K562 (cell line): ENCODE results near the gene NR0B2. TPM values are rescaled to one million over a fixed set of nuclear protein-coding genes. Genes with fewer than 3 reads are reported as not detected.

Experiments used
- BRD9 ChIP-seq: fragments of 450-650 bp; IDR thresholded peaks from 2 replicates; pipeline ENCODE4 v1.6.1; 2018; ENCODE audit warnings: low read depth; ENCODE audit not compliant: partially characterized antibody
- CHD4 ChIP-seq: fragments of 200-600 bp; sonication (generic); IDR thresholded peaks from 3 replicates; pipeline ENCODE4 v1.6.1; 2012; ENCODE audit warnings: low read depth, mild to moderate bottlenecking, mixed read lengths, low read length, inconsistent platforms; ENCODE audit not compliant: insufficient read depth, insufficient replicate concordance, poor library complexity, severe bottlenecking
- DACH1 ChIP-seq: fragments of 450-650 bp; IDR thresholded peaks from 2 replicates; pipeline ENCODE4 v1.6.1; 2018; ENCODE audit not compliant: partially characterized antibody
- FOXK1 ChIP-seq: sonication (generic); formaldehyde crosslinking; IDR thresholded peaks from 2 replicates; pipeline ENCODE4 v1.8.0; 2022; ENCODE audit warnings: missing genetic modification reagents, mild to moderate bottlenecking, borderline replicate concordance
- NR3C1 ChIP-seq: sonication (generic); formaldehyde crosslinking; IDR thresholded peaks from 2 replicates; pipeline ENCODE4 v1.8.1; 2022; ENCODE audit warnings: missing genetic modification reagents
- POLR2AphosphoS5 ChIP-seq: IDR thresholded peaks from 2 replicates; pipeline ENCODE4 v1.6.1; 2011; ENCODE audit warnings: mild to moderate bottlenecking, low read depth, low read length, moderate library complexity; ENCODE audit not compliant: control insufficient read depth, insufficient read depth
- RFX1 ChIP-seq: fragments of 450-650 bp; IDR thresholded peaks from 2 replicates; pipeline ENCODE4 v1.6.1; 2016; ENCODE audit warnings: mild to moderate bottlenecking, moderate library complexity
- RHOXF2B ChIP-seq: fragments of 250-450 bp; sonication (Bioruptor Pico); conservative IDR thresholded peaks from 2 replicates; pipeline ENCODE4 v1.5.1; 2021
- TAL1 ChIP-seq: fragments of 450-650 bp; IDR thresholded peaks from 2 replicates; pipeline ENCODE4 v1.6.1; 2016; ENCODE audit warnings: mild to moderate bottlenecking
- TCF7 ChIP-seq: sonication (generic); IDR thresholded peaks from 2 replicates; pipeline ENCODE4 v1.6.1; 2016; ENCODE audit warnings: antibody characterized with exemption, borderline replicate concordance
- TEAD2 ChIP-seq: fragments of 450-650 bp; IDR thresholded peaks from 2 replicates; pipeline ENCODE4 v1.6.1; 2016; ENCODE audit warnings: missing genetic modification characterization, control low read depth, missing compliant biosample characterization
- ZBTB1 ChIP-seq: sonication (generic); formaldehyde crosslinking; IDR thresholded peaks from 2 replicates; pipeline ENCODE4 v1.8.1; 2023; ENCODE audit warnings: missing genetic modification reagents, low read depth, mild to moderate bottlenecking, borderline replicate concordance
- polyA plus RNA-seq, 8 experiments: library from polyadenylated mRNA; depleted of rRNA in 4 of 8; stranded (reverse) in 5 of 8; unstranded in 3 of 8; fragments of >200 nt; fragmentation: Nextera tagmentation in 2 of 8; fragmentation: Illumina TruSeq in 1 of 8; extraction: Ambion mirVana in 2 of 8; extraction: Trizol in 1 of 8; gene quantifications; 2 replicates each; pipeline versions ENCODE4 v1.2.1 to v1.2.3, GENCODE V29; 2011 to 2014; ENCODE audit warnings: inconsistent platforms in 1 of 8, missing spikeins in 1 of 8
- total RNA-seq, 7 experiments: library from RNA; depleted of rRNA in 6 of 7; stranded (reverse); fragments of >200 nt in 6 of 7; fragmentation: Illumina TruSeq in 2 of 7; extraction: Trizol in 2 of 7; gene quantifications; 2 replicates each; pipeline versions ENCODE4 v1.2.1 to v1.2.3, GENCODE V29; 2011 to 2021; ENCODE audit warnings: low replicate concordance in 1 of 7
- TF ChIP-seq, protein P1 (sequence below): fragments of 250-450 bp; sonication (Bioruptor Pico); IDR thresholded peaks from 2 replicates; pipeline ENCODE4 v1.8.0; 2021; ENCODE audit warnings: borderline replicate concordance, mild to moderate bottlenecking, moderate library complexity; ENCODE audit not compliant: poor library complexity, severe bottlenecking
- TF ChIP-seq, protein P2 (sequence below), 2 experiments: fragments of 200-800 bp in 1 of 2; sonication (Bioruptor generic) in 1 of 2; sonication (generic) in 1 of 2; formaldehyde crosslinking in 1 of 2; IDR thresholded peaks in 1 of 2; conservative IDR thresholded peaks in 1 of 2; 2 replicates each; pipeline versions ENCODE4 v1.5.0 to v1.6.1; 2016 to 2020; ENCODE audit warnings: missing compliant biosample characterization in 1 of 2, missing genetic modification characterization in 1 of 2, missing genetic modification reagents in 1 of 2
- TF ChIP-seq, protein P3 (sequence below): fragments of 200-800 bp; sonication (Bioruptor generic); IDR thresholded peaks from 2 replicates; pipeline ENCODE4 v1.6.1; 2017; ENCODE audit warnings: missing genetic modification characterization, missing compliant biosample characterization
- TF ChIP-seq, protein P4 (sequence below), 2 experiments: fragments of 450-650 bp; conservative IDR thresholded peaks; 2 replicates each; pipeline ENCODE4 v1.6.1; 2017; ENCODE audit warnings: mild to moderate bottlenecking in 2 of 2, moderate library complexity in 2 of 2
- TF ChIP-seq, protein P5 (sequence below): fragments of 250-450 bp; sonication (Bioruptor Pico); IDR thresholded peaks from 2 replicates; pipeline ENCODE4 v1.4.0; 2020; ENCODE audit warnings: mild to moderate bottlenecking, moderate library complexity

The NR0B2 gene
- total and polyA plus RNA-seq, 9 of the 15 experiments (the other 6 are each of a cell fraction or from before 2014, with no cell fraction given), result not detected

DNA sequence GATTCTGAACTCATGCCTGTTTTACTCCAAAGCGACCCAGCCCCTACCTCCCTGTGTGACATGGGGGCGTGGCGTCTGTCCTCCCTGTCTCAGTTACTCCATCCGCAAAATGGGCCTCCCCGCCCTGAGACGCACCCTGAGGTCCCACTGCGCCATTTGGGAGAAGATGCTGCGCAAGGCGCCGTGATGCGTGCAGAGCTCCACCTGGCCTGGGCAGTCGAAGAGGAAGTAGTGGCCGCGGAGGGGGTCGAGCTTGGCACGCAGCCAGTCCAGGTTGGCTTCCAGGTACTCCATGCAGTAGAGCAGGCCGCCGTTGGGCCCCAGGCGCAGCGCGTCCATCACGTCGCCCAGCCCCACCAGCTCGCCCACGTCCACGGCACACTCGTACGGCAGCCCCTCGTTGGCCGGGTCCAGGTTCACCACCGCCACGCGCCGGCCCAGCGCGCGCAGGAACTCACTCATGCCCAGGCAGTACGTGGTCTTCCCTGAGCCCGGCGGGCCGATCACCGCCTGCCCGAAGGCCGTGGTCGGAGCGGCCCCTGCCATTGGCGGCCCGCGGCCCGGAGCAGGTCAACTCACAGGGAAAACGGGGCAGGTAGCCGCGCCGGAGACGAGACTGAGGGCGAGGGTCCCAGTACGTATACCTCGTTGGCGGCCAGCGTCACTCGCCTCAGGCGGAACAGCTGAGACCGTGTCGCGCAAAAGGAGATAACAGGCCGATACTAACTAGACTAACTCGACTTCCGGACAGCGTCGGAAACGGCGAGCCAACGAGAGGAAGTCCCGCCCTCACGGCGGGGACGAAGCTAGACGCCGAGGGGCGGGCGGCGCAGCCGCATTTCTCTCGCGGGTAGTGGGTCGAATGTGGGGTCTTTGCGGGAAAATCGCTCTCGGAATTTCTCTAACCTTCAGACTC lies 24.0 kb downstream of the NR0B2 start, which contains the start of gene GPN2 (continued):
- TF ChIP-seq, protein P1, sequence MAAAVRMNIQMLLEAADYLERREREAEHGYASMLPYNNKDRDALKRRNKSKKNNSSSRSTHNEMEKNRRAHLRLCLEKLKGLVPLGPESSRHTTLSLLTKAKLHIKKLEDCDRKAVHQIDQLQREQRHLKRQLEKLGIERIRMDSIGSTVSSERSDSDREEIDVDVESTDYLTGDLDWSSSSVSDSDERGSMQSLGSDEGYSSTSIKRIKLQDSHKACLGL (CRISPR knock-in tag), result no peak
- peak; percentile 93; the same call in 1 of the 2 replicates for TF ChIP-seq NR3C1 (CRISPR knock-in tag)
- TF ChIP-seq, protein P2, sequence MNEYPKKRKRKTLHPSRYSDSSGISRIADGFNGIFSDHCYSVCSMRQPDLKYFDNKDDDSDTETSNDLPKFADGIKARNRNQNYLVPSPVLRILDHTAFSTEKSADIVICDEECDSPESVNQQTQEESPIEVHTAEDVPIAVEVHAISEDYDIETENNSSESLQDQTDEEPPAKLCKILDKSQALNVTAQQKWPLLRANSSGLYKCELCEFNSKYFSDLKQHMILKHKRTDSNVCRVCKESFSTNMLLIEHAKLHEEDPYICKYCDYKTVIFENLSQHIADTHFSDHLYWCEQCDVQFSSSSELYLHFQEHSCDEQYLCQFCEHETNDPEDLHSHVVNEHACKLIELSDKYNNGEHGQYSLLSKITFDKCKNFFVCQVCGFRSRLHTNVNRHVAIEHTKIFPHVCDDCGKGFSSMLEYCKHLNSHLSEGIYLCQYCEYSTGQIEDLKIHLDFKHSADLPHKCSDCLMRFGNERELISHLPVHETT (CRISPR knock-in tag; conservative IDR thresholded peaks at IDR 0.05 in 1 of 2, IDR thresholded peaks at IDR 0.05 in 1 of 2), result peak in 1 of 2 experiments; percentile 88; a peak in 2 of 4 replicates
- TF ChIP-seq, protein P3, sequence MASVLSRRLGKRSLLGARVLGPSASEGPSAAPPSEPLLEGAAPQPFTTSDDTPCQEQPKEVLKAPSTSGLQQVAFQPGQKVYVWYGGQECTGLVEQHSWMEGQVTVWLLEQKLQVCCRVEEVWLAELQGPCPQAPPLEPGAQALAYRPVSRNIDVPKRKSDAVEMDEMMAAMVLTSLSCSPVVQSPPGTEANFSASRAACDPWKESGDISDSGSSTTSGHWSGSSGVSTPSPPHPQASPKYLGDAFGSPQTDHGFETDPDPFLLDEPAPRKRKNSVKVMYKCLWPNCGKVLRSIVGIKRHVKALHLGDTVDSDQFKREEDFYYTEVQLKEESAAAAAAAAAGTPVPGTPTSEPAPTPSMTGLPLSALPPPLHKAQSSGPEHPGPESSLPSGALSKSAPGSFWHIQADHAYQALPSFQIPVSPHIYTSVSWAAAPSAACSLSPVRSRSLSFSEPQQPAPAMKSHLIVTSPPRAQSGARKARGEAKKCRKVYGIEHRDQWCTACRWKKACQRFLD (CRISPR knock-in tag), result no peak; the same call in 1 of the 2 replicates
- no peak for TF ChIP-seq RFX1
- TF ChIP-seq POLR2AphosphoS5, result peak; percentile 93
- TF ChIP-seq DACH1, result peak; percentile 97
- no peak for TF ChIP-seq BRD9
- peak; percentile 85; the same call in 1 of the 2 replicates for TF ChIP-seq FOXK1
- no peak for TF ChIP-seq TEAD2 (tag)
- TF ChIP-seq, protein P4, sequence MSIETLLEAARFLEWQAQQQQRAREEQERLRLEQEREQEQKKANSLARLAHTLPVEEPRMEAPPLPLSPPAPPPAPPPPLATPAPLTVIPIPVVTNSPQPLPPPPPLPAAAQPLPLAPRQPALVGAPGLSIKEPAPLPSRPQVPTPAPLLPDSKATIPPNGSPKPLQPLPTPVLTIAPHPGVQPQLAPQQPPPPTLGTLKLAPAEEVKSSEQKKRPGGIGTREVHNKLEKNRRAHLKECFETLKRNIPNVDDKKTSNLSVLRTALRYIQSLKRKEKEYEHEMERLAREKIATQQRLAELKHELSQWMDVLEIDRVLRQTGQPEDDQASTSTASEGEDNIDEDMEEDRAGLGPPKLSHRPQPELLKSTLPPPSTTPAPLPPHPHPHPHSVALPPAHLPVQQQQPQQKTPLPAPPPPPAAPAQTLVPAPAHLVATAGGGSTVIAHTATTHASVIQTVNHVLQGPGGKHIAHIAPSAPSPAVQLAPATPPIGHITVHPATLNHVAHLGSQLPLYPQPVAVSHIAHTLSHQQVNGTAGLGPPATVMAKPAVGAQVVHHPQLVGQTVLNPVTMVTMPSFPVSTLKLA (conservative IDR thresholded peaks at IDR 0.05), result peak; percentile 71 to 89
- TF ChIP-seq, protein P5, sequence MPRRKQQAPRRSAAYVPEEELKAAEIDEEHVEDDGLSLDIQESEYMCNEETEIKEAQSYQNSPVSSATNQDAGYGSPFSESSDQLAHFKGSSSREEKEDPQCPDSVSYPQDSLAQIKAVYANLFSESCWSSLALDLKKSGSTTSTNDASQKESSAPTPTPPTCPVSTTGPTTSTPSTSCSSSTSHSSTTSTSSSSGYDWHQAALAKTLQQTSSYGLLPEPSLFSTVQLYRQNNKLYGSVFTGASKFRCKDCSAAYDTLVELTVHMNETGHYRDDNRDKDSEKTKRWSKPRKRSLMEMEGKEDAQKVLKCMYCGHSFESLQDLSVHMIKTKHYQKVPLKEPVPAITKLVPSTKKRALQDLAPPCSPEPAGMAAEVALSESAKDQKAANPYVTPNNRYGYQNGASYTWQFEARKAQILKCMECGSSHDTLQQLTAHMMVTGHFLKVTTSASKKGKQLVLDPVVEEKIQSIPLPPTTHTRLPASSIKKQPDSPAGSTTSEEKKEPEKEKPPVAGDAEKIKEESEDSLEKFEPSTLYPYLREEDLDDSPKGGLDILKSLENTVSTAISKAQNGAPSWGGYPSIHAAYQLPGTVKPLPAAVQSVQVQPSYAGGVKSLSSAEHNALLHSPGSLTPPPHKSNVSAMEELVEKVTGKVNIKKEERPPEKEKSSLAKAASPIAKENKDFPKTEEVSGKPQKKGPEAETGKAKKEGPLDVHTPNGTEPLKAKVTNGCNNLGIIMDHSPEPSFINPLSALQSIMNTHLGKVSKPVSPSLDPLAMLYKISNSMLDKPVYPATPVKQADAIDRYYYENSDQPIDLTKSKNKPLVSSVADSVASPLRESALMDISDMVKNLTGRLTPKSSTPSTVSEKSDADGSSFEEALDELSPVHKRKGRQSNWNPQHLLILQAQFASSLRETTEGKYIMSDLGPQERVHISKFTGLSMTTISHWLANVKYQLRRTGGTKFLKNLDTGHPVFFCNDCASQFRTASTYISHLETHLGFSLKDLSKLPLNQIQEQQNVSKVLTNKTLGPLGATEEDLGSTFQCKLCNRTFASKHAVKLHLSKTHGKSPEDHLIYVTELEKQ (CRISPR knock-in tag), result no peak
- TF ChIP-seq RHOXF2B, result no peak
- no peak for TF ChIP-seq TCF7
- no peak for TF ChIP-seq TAL1
- peak; percentile 86 for TF ChIP-seq ZBTB1
- peak; percentile 73 for TF ChIP-seq CHD4
